Pons (tissue), 1 donor: ENCODE results near the gene NTM.

Experiments
- DNase-seq: peaks from one replicate; pipeline ENCODE4 v3.0.0-alpha.2; 2016; ENCODE audit warnings: low spot score

Gene NTM

DNA sequence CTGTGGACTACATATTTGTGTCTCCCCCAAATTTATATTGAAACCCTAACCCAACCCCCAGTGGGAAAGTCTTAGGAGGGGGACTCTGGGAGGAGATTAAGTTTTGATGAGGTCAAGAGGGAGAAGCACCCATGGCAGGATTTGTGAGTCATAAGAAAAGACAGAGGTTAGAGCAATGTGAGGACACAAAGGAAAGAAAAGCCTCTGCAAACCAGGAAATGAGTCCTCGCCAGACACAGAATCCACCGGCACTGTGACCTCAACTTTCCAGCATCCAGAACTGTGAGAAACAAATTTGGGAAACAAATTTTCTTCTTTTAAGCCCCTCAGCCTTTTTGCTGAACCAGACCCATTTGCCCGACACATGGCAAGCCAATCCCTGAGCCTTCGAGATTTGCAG is 397.0 kb downstream of the NTM start:
- no peak for DNase-seq

DNA sequence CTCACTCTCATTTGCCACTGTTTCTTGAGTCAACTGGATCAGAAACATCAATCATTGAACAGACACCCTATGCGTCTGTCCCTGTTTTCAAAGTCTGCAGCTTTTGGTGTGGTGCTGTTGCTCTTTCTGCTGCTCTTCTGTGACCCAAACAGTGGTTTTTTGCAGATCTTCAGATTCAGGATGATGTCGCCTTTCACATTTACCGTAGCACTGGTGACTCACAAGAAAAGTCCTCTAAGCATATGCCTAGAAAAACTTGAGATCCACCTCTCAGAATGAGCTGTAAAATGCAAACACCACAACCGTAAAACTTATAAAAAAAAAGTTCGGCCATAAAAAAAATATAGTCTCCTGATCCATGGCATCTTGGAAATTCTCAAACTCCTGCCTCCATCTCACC is 400.4 kb downstream of the NTM start:
- no peak for DNase-seq

DNA sequence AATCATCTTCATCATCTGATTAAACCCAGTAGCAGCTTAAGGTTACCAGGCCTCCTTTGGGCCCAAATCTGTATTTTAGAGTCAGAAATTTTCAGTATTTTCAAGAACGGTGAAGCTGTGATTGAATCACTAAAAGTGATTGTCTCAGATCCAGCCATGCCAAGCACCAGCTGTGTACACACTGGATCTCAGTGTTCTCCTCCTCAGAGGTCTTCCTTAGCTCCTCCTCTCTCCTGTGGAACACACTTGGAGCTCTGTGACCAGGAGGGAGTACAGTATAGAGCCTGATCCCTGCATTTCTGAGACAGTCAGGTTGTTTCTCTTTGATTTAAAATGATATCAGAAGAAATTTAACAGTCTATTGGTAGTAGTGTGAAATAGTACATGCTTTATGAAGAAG is 401.1 kb downstream of the NTM start:
- no peak for DNase-seq

DNA sequence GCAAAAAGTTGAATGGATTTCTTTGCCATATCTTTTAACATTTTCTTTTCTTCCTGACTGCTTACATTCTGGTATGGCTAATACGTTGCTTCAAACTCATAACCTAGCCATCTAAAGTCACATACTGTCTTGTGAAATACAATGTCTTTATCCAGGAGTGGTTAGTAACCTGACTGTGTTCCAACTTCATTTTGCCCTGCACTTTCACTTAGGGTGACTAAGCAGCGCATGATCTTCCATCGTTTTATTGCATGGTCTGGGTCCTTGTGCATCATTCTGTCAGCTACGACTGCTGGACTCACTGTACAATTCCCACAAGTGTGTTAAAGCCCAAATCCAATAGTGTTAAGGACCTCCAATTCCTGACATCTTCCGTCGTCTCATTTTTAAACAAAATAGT is 403.2 kb downstream of the NTM start:
- no peak for DNase-seq

DNA sequence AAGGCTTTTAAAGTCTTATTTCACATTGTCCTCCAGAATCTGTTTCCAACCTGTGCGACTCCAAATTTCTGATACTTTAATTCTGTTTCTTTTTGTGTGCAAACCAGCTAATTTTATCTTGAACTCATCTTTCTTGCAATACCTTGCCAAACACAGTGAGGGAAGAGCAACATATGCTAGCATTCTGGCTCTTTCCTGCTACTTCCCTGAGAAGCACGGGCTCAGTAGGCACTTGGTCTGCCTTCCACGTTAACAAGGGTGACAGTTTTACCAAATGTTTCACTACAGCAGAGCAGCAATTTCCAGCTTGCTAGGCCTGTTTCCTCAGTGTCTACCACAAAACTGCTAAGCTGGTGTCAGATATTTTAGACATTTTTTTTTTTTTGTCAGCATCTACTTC is 405.8 kb downstream of the NTM start:
- DNase-seq: no peak

DNA sequence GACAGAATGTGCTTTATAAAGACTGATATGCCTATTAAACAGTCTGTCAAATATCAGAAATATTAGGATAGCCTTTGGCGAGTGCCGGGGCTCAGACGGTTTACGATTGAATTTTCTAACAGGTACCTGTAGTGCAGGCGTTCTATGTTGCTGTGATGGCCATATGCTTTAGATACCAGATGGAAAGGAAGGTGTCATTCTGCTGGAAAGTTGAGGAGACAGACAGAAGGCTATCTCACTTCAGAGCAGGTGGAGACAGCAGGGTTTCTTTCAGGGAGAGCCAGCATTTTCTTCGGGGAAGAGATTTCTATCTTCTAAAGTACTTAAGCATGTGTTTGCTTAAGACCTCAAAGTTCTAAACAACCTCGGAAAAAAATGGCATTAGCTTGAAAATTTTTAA is 415.4 kb downstream of the NTM start:
- no peak for DNase-seq

DNA sequence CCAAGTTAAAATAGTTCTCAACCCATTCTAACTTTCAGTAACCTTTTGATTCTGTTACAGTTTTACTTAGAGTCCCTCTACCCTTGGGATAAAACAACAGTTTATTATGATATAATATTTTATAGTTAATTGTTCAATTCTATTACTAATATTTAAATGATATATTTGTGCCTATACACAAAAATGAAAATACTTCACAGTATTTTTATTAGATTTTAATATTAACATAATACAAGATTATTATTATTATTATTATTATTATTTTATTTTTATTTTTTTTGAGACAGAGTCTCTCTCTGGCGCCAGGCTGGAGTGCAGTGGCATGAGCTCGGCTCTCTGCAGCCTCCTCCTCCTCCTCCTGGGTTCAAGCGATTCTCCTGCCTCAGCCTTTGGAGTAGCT is 416.7 kb downstream of the NTM start:
- DNase-seq: no peak

DNA sequence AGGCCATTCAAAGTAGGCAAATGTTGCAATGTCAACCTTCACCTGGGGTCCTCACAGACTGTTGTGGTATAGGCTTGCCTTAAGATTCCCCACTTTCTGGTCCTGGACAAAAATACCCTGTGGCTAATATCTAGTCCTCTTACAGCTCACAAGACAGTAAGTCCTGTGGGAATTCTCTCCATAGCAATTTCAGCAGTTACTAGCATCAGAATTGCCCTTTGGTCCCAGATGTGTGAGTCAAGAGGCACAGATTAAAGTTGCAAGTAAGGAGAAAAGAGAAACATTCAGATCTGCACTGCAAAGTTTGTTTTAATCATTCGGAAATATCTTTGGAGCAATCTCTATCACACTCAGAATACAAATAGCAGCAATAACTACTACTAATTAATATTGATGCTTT is 420.2 kb downstream of the NTM start:
- DNase-seq: no peak

DNA sequence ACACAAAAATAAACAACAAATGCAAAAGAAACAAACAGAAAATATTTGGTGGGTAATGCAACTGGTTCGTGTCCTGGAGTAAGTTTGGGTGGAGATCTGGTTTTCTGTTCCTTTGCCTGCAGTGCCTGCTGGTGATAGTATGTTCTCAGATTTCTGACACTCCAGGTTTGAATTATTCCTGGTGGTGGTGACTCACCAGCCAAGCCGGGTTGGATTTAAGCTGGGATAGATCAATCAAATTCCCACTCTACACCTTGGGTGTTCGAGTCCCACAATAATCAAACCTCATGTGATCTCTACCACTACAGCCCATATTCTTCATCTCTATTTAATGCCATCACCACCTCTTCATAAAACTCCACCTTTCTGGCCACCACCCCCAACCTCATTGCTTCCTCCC is 421.8 kb downstream of the NTM start:
- DNase-seq: no peak

DNA sequence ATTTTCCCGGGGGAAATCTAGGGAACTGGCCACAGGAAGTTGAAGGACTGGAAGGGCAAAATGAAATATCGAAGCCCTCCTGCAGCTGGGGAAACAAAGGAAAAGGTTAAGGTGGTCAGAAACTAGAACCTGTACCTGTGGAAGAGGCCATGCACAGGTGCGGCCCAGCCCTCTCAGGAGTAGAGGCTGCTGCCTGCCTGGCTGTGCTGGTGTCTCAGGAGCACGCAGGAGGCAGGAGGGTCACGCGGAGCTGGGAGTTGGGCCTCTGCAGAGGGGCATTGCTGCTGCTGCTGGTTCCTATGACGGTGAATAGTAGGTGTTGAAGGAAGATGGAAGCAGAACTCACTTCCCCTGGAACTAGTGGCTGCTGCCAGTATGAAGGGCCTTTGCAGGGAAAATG is 425.7 kb downstream of the NTM start:
- DNase-seq: no peak

DNA sequence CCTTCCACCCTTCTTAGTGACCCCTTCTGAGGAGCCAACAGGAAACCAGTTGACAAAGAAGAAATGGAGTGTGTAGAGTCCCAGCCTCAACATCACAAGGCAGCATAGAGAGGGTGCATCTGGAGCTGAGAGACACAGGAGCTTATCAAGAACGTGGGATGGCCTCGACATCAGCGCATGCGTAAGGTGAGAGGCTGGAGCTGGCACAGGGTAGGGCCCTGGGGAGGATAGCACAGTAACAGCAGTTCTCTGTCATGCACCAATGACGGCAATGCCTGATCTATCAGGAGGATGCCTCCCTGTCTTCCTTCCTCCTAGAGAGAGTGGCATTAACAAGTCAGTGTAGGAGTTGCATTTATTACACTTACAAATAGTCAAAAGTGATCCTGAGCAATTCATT is 426.1 kb downstream of the NTM start:
- no peak for DNase-seq

DNA sequence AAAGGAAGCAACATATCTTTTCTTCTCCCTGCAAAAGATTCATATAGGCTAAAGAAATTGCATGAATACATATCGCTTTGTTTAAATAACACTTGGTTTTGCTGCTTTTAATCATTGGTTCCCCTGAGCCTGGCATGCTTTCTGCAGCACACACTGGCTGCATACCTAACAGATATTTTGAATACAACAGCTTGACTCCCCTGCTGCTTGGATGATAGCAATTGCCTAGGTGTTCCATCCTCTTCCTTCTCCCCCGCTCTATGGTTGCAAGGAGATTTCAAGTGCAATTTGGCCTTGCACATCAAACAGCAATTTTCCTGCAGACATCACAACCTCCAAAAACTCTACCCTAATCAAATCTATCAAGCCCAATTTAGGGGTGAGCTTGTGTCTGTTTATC is 430.0 kb downstream of the NTM start:
- DNase-seq: no peak

DNA sequence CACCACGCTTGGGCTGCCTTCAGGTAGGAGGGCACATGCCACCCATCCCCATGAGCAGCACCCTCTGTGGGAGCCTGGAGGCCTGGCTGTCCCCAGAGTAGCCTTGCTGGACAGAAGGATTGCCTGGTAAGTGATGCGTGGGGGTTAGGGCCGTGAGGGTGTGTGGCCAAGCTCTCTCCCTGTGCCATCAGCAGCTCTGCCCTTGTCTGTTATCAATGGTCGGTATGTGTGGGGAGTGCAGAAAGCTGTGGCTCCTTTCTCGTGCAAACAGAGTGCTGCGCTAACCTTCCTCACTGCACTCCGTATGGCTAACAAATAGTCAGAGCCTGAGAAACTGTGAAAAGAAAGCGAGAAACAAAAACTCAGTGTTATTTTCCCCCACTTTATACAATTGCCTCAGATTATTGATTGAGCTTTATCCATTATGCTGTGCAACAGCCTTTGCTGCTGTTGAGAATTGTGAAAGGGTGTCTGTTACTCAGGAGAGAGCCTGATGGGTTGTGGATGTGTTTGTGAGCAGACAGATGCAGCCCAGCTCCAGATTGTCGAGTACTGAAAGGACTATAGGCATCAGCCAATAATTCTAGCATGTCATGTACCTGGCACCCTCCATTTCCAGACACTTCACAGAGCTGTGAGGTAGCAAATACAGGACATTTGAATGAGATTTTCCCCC is 432.2 kb downstream of the NTM start:
- peak; percentile 53 for DNase-seq

DNA sequence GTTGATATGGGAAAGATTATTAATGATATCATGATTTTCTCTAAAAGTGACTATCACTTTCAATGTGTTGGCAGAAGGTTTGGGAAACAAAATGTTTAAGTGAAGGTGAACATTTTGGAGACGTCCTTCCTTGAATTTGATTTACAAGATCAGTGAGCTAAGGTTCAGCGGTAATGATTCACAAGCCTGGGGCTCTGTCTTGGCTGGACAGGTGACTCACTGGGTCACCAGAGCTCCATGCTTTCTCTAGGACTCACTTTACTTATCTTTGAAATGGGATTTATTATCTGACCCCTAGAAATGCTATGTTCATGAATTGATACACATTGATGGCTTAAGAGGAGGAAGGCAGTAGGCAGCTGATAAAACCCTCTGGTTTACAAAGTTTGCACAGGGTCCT is 437.5 kb downstream of the NTM start:
- no peak for DNase-seq

DNA sequence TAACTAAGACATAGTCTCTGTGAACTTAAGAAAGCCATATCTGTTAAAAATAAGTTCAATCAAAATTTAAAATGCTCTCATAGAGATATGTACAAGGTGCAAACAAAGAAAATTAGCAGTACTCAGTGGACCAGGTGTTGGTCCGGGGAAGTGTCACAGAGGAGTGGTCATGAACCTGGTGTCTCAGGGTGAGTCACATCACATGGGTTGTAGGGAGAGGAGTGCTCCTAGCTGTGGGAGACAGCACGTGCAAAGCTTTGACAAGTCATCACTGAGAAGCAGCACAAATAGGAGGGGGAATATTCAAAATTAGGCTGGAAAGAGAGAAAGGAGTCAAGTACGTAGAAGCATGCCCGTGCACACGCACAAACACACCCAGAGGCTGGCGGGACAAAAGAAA is 438.1 kb downstream of the NTM start:
- no peak for DNase-seq

DNA sequence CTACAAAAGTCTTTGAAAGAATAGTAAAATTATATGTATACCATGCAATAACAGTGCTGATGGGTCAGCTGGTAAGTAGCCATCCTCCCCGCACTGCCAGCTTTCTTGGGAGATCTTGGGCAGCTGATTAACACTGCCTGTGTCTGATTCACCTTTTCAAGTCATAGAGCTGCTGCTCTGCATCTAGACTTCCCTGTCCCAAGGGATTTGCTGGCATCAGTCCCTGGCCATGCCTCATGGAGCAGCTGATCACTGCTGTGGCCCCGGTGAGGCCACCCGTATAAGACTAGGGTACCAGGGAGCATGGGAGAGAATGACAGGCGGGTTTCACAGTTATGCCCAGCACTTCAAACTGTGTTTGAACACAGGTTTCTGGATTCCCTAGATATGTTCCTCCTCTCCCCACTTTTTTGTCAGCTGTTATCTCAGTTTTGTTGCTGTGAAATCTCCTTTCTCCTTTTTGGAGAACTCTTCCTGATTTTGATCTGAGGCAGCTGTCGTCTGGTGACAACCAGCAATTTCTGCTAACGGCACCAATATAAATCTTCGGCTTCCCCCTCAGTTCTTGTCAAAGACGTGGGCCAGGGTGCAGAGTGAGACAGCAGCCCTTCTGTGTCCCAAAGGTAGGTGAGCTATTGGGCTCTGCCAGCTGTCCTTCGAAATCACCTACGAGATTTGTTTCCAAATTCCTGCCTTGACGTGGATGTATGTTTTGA is 438.9 kb downstream of the NTM start:
- no peak for DNase-seq

DNA sequence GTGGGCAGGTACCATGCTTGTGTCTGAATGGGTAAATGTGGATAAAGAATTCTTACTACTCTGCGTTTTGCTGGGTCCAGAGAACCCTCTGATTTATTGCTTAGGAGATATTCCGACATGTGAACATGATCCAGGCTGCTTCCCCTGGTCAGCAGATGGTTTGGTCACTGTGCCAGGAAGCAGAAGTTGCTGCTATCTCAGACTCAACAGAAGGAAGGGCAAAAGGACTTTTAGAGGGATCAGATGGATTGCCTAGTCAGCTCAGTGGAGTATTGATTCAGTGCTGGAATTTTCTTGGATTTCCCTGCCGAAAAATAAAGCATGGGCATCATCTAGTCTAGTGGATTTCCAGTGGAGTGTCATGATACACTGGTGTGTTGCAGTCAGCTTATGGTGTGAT is 440.1 kb downstream of the NTM start:
- no peak for DNase-seq

DNA sequence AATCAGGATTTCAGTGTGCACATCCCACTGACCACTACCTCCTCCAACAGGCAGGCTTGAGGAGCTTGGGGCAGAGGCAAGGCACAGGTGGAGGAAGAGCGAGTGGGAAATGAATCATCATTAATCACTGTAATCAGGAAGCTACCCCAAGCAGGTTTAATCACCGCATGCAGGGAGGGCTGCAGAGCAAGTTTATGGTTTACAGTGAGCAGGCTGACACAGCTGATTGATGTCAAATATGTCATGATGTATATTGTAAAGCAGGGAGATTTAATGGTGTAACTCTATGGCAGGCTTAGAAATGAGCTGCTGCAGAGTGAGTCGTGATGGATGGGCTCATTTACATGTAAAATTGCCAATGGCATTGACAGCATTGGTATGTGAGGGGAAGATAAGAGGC is 441.0 kb downstream of the NTM start:
- no peak for DNase-seq

DNA sequence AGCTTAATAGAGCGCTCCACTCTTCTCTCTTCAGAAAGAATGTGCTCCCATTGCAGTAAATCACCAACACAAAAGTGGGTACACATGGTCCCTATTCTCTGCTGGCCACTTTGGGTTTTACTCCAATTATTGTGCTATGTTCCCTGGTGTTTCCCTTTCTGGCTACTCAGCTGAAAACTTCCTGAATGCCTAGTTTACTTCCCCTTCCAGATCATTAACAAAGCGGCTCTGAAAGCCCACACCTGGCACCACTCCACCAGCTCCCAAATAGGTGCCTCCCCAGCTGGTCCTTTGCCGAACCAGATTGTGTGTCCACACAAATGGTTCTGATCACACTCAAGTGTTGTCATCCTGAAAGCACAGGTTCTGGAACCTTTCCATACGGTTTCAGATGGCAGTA is 443.7 kb downstream of the NTM start:
- DNase-seq: no peak

DNA sequence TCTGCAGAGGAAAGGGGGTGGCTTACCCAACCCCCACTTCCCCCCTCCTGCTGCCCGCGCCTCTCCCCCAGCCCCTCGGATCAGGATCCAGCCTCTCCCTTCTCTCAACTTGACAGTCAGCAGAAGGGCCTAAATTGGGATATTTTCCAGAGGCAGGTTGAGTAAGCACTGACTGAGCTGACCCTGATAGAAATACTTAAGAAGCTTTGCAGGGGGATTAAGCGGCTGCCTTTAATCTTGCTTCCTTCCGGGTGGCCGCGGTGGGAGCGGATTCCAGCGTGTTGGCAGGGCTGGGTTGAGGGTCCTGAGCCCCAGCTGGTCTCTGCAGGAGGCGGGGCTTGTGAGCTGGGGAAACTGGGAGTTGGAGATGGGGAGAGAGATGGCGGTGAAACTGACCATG is 445.2 kb downstream of the NTM start:
- DNase-seq: no peak

DNA sequence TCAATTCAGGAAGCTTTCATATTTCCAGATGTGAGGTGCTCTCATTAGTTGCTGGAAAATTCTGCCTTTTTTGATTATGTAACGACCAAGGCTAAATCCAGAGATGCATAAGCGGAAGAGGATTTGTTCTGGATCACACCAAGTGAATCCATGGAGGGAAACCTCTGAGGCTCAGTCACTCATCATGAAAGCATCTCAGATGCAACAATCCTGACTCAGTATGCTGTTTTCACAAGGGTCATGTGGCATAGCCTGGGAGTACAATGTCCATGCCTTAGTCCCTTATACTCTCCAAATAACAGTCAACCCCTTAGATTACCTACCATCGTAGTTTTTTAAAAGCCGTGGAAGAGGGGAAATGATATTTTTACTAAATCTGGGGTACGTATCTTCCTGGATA is 445.6 kb downstream of the NTM start:
- DNase-seq: no peak

DNA sequence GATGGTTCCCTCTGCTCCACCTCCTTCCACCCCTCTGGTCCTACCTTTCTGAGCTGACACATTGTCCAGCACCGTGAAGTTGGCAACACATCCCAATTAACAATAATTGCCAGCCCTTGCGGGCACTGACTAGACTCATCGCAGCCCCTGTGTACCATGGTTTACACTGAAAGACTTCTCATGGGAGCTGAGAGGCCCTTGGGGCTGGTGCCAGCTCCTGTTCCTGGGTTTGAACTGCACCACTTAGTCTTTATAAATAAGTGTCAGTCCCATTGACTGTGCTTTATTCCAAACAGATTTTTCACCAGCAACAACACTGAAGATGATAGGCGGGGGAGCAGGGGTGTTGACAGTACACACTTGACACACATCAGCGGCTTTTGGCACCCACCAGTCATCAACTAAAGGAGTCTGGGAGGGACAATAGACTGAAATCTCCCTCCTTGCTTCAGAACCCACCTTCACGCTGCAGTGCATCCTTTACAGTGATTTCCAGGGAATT is 447.3 kb downstream of the NTM start:
- no peak for DNase-seq

DNA sequence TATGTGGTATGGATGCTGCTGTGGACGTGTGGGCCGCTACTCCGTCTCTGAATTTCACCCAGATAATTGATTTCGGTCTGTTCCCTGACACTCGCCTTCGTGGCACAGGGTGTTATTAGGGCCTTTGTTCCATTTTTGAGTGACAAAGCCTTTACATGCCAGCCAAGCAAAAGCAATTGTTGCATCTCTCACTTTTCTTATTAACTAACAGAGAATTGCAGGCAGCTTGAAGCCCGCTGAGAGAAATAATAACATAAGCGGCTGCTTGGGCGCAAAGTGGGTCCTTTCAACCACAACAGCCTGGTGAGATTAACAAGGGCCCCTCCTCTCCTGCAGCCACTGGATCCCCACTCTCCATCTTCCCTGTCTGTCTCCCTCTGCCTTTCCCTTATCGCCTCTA is 449.4 kb downstream of the NTM start:
- no peak for DNase-seq

DNA sequence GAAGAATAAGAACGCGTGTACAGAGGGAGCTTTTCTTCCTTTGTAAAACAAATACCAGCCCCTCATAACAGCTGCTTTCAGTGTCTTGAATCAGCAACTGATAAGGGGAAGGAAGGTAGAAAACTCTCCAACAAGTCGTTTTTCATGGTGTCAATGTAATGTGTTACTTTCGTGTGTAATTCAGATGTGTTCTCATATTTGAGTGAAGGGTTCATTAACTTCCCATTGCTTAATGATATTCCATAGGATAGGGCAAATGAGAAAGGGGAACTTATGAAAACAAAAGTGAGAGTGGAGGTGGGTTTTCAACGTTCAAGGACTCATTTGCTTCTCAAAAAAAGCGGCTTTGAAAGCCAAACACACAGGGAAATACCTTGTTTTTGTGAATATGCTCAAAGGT is 452.1 kb downstream of the NTM start:
- DNase-seq: no peak
